Activated CD4-positive, CD25-positive, alpha-beta regulatory T cell treated with anti-CD3 and anti-CD28 coated beads, Interleukin-2, amount 50 U/mL, for 16 hours (primary cell): ENCODE results near the gene CCDC141.
"Not testable (repeated sequence)": the region's sequence is repeated elsewhere in the genome, so short reads cannot be mapped to it uniquely, and the experiment has no call there.

Experiments used
- DNase-seq: peaks from one replicate; pipeline ENCODE4 v3.0.0-alpha.2; 2020; ENCODE audit warnings: low read depth, low spot score

Gene CCDC141

GRCh38 chr2:179049546-179050311, at the start of gene CCDC141:
Gene CCDC141, minus strand, starts transcription at chr2:179050137. Its CDS starts 196 bp downstream, at chr2:179049941.
- DNase-seq, result no peak

- DNase-seq, result no peak
Measured at GRCh38 chr2:179098080-179098689, 48.2 kb upstream of the CCDC141 start.

GRCh38 chr2:179097131-179097530, 47.2 kb upstream of the CCDC141 start:
- no peak for DNase-seq

GRCh38 chr2:179096090-179096489, 46.2 kb upstream of the CCDC141 start:
- peak; percentile 2 for DNase-seq

GRCh38 chr2:179092912-179093311, 43.0 kb upstream of the CCDC141 start:
- DNase-seq, result not testable (repeated sequence)

GRCh38 chr2:179082697-179083096, 32.8 kb upstream of the CCDC141 start:
- no peak for DNase-seq

- DNase-seq, result no peak
Measured at GRCh38 chr2:179081954-179082353, 32.0 kb upstream of the CCDC141 start.

GRCh38 chr2:179072527-179072926, 22.6 kb upstream of the CCDC141 start:
- no peak for DNase-seq

GRCh38 chr2:179071810-179072355, 21.9 kb upstream of the CCDC141 start:
- no peak for DNase-seq

GRCh38 chr2:179070895-179071294, 21.0 kb upstream of the CCDC141 start:
- DNase-seq, result no peak

- no peak for DNase-seq
Measured at GRCh38 chr2:179069685-179070084, 19.7 kb upstream of the CCDC141 start.

- DNase-seq, result no peak
Measured at GRCh38 chr2:179068991-179069643, 19.2 kb upstream of the CCDC141 start.

GRCh38 chr2:179059026-179059700, 9.2 kb upstream of the CCDC141 start:
- DNase-seq, result no peak

GRCh38 chr2:179057737-179058136, 7.8 kb upstream of the CCDC141 start:
- no peak for DNase-seq

GRCh38 chr2:179053568-179053967, 3.6 kb upstream of the CCDC141 start:
- not testable (repeated sequence) for DNase-seq

- no peak for DNase-seq
Measured at GRCh38 chr2:179051250-179051649, 1.3 kb upstream of the CCDC141 start.

- no peak for DNase-seq
Measured at GRCh38 chr2:179050755-179051154, 818 bp upstream of the CCDC141 start.

GRCh38 chr2:179049203-179049545, 763 bp downstream of the CCDC141 start:
- DNase-seq, result no peak

- no peak for DNase-seq
Measured at GRCh38 chr2:179048099-179048498, 1.8 kb downstream of the CCDC141 start.

GRCh38 chr2:179045602-179046001, 4.3 kb downstream of the CCDC141 start:
- DNase-seq, result not testable (repeated sequence)

GRCh38 chr2:179044500-179044899, 5.4 kb downstream of the CCDC141 start:
- no peak for DNase-seq

- no peak for DNase-seq
Measured at GRCh38 chr2:179037807-179038206, 12.1 kb downstream of the CCDC141 start.
